HG02884 (cell line): ENCODE data around the gene STOM.
"Not testable (repeated sequence)": the region's sequence is repeated elsewhere in the genome, so short reads cannot be mapped to it uniquely, and the experiment has no call there.

Source experiments
- ATAC-seq: cut with Tn5 transposase; IDR thresholded peaks from one replicate; pipeline ENCODE4 v1.9.1; 2021; ENCODE audit warnings: mild to moderate bottlenecking, moderate library complexity; ENCODE audit not compliant: unreplicated experiment

Gene STOM

GRCh38 chr9:121303456-121304451 lies 66.3 kb downstream of the STOM start:
- no peak for ATAC-seq

GRCh38 chr9:121302786-121303185 lies 67.3 kb downstream of the STOM start:
- no peak for ATAC-seq

DNA sequence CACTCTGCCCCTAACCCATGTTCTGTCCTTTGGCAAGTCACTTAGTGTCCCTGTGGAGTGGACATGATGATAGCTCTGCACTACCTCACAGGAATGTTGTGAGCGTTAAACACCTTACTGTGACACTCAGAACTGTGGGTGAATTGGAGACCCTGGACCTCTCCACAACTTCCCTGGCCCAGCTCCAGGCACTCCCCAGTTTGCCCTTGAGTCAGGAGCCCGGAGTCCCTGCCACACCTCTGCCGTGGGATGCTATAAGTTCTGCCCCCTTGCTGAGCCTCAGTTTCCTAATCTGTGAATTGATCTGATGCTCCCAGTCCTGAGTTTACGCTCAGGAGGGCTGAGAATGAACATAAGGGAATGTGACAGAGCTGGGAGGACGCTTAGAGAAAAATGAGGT lies 67.7 kb downstream of the STOM start:
- ATAC-seq, result no peak

DNA sequence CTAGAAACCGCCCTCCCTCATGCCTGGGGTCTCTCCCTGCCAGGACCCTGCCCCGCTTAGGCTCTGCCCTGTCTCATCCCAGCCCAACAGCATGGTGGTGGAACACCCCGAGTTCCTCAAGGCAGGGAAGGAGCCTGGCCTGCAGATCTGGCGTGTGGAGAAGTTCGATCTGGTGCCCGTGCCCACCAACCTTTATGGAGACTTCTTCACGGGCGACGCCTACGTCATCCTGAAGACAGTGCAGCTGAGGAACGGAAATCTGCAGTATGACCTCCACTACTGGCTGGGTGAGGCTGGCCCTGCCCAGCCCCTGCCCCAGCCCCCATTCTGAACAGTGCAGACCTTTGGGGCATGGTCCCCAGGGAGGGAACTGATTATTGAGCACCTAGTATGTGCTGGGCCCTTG lies 68.2 kb downstream of the STOM start:
- no peak for ATAC-seq

- no peak for ATAC-seq
Measured at GRCh38 chr9:121300283-121301119, 69.5 kb downstream of the STOM start.

DNA sequence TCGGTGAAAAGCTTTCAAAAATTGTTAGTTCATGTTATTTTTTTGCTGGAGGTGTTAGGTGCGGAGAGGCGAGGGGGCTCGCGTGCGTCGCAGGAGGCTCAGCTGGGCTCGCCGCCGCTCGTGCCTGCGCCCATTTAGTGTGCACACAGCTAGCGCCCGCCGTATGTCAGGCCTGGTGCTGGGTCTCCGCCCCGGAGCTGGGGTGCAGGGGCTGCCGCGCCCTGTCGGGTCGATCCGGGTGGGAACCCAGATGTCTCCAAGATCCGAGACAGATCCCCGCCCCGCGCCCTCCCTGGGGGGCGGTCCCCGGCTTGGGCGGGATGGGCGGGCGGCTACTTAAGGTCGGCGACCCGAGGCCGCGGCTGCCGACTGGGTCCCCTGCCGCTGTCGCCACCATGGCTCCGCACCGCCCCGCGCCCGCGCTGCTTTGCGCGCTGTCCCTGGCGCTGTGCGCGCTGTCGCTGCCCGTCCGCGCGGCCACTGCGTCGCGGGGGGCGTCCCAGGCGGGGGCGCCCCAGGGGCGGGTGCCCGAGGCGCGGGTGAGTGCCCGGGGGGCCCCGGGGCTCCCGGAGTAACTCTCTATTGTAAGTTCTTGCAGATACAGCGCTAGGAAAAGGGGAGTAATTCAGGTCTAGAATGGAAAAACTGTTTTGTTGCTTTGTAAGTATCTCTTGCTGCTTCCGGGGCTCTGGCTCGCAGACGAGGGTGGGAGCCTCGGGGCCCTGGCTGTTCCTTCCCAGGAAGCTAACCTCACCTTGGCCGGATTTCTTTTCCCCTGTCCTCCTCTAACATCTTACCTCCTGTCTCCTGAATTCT lies 70.4 kb downstream of the STOM start:
- ATAC-seq, result no peak

DNA sequence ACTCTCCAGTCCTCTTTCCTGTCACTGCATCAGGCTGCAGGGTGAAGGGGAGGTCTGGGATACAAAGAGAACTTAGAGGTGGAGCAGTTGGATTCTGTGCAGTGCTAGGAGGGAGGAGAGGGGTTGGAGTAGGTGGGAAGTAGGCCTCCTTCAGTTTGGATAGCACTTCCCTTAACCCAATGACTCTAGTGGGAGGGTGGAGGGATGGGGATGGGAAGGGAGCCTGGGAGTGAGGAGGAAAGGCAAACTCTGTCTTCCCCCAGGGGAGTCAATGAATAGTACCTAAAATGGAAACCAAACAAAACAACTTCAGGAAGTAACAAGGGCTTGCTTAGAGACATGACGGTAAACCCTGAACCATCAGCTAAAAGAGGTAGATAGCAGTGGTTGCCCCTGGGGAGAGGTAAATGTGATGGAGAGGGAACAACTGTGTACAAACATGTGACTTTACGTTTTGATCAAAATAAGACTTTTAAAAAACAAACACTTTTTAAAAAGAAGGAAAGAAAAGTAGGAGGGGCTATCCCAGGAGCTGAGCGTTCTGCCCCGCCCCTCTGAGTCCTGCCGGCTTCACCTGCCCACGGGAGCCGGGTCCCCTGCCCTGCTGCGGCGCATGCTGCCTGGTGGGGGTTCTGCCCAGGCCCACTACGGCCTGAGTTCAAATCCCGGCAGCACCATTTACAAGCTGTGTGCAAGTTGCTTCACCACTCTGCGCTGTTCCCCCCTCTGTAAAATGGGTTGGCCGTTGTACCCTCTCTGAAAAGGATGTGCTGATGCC lies 71.2 kb downstream of the STOM start:
- no peak for ATAC-seq

DNA sequence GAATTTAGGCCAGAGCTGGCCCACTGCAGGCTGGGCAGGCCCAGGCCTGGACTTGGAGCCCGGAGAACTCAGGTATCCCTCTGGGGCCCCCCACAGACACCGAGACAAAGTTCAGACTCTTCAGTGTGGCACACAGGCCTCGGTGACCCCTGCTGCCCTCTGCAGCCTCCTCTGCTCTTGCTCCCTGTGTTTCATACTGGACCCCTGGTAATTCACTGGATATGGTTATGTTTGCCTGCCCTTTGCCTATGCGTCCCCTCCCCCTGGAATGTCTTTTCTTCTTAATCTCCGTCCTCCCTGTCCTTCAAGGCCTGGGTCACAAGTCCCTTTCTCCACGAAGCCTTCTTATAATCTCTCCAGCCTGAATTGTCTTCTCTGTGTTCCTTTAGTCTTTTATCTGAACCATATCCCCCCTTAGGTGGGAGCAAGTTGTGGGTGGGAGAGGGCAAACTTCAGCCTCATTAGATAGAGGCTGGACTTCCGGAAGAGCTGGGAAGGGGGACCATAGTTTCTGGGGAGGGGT lies 72.0 kb downstream of the STOM start:
- ATAC-seq, result no peak

DNA sequence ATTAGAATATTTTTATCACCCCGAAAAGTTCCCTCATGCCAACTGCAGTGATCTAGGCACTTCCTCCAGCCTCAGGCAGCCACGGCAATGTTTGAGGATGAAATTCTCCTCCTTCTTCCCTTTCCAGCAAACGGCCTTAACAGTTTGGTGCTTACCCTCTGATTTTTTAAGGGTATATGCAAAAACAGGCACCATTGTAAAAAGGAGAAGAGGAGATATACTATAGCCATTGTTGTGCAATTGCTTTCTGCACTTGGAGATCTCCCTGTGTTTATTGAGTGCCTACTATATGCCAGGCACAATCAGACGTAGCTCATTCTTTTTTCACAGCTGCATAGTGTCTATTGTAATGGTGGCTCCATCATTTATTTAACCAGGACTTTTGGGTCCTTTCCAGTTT lies 72.7 kb downstream of the STOM start:
- no peak for ATAC-seq

DNA sequence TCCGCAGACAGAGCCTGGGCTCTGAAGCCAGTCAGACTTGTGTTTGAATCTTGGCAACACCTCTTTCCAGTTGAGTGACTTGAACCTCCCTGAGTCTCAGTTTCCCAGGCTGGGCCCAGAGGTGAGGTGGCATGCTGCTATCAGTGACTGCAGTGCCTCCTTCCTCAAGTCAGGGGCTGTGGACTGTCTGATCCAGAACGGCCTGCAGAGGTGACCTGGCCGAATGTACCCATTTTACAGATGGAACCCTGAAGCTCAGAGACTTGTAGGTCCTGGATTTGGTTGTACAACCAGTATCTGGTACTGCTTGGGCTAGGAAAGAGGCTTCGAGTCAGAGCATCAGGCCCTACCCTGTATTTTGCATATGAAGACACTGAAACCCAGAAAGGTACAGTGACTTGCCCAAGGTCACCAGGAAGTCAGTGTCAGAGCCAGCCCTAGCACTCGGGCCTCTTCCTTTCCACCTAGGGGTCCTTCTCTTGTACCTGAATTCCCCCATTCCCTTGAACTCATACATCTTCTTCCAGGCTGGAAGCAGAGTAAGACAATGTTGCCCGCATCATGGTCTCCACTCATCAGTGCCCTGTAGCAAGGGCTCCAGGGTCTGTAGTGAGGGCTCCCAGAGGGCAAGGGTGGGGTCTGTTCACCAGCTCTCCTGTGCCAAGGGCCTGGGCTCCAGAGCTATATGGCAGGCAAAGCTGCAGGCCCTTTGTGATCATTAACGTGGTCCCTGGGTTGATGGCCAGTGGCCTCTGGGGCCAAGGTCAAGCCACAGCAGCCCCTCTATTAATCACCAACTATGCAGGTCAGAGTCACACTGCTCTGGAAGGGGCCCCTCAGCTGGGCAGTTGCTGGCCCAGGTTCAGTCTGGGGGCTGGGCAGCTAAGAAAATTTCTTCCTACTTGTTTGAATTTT lies 73.6 kb downstream of the STOM start:
- ATAC-seq, result no peak

GRCh38 chr9:121295662-121296191 lies 74.3 kb downstream of the STOM start:
- no peak for ATAC-seq

GRCh38 chr9:121294866-121295661 lies 75.0 kb downstream of the STOM start:
- no peak for ATAC-seq

GRCh38 chr9:121294151-121294743 lies 75.8 kb downstream of the STOM start:
- ATAC-seq, result no peak

GRCh38 chr9:121292801-121293241 lies 77.2 kb downstream of the STOM start:
- ATAC-seq, result no peak

DNA sequence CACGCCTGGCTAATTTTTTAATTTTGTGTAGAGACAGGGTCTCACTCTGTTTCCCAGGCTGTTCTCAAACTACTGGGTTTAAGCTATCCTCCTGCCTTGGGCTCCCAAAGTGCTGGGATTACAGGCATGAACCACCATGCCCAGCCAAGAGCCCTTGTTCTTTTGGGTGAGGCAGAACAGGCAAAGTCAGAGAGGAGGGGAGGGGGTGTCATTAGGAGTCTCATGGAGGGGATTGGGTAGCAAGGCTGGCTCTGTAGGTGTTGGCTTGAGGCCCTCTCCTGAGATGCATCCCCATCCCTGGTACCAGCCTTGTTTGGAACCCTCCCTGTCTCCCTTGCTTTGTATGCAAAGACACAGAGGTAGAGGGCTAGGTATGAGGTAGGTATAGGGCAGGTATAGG lies 78.0 kb downstream of the STOM start:
- ATAC-seq, result no peak

DNA sequence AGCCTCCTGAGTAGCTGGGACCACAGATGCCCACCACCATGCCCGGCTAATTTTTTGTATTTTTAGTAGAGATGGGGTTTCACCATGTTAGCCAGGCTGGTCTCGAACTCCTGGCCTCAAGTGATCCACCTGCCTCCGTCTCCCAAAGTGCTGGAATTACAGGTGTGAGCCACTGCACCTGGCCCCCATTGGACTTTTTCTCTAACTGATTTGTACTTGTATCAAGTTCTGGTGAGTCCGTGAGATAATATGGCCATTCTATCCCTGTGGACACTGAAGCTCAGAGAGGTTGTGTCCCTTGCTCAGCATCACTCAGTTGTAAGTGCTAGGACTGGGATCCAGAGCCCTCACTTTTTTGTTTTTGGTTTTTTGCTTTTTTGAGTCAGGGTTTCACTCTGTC lies 78.5 kb downstream of the STOM start:
- not testable (repeated sequence) for ATAC-seq

DNA sequence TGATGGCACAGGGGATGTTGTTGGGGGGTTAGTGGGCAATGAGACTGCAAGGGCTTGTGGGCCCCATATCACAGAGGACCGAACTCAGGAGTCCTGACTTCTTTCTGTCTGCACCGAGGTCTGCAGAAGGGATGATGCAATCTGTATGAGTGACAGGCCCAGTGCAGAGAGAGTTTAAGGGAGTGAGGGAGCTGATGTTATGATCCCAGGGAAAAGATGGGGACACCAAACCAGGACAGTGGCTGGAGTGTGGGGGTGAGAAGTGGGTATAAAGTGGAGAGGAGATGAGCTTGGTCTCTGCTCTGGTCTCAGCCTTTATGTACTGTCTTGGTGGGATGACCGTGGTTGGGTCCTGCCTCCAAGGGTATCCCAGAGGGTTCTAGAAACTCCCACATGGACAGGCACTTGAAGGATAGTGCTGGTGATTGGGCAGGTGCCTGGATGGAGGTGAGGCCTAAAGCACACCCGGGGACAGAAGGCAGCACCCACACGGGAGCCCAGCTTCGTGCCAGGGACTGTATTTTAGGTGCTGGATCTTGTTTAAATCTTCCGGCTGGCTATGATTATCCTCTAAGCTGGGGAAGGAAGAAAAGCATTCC lies 80.2 kb downstream of the STOM start:
- no peak for ATAC-seq
